HG03175 (cell line): Measurements from ENCODE around the gene SLC35E4.
"Not testable (repeated sequence)": the region's sequence is repeated elsewhere in the genome, so short reads cannot be mapped to it uniquely, and the experiment has no call there.

Experiments
- ATAC-seq: cut with Tn5 transposase; IDR thresholded peaks from one replicate; pipeline ENCODE4 v1.9.1; 2021; ENCODE audit warnings: mild to moderate bottlenecking, moderate library complexity; ENCODE audit not compliant: unreplicated experiment

Gene SLC35E4

GRCh38 chr22:30611197-30611596, 24.4 kb upstream of the SLC35E4 start:
- no peak for ATAC-seq

GRCh38 chr22:30612789-30613188, 22.8 kb upstream of the SLC35E4 start:
- no peak for ATAC-seq

GRCh38 chr22:30614268-30614667, 21.3 kb upstream of the SLC35E4 start:
- no peak for ATAC-seq

GRCh38 chr22:30614879-30615278, 20.7 kb upstream of the SLC35E4 start:
- no peak for ATAC-seq

GRCh38 chr22:30615543-30615954, 20.0 kb upstream of the SLC35E4 start:
- no peak for ATAC-seq

GRCh38 chr22:30617819-30618218, 17.8 kb upstream of the SLC35E4 start:
- no peak for ATAC-seq

GRCh38 chr22:30619909-30620308, 15.7 kb upstream of the SLC35E4 start:
- ATAC-seq: not testable (repeated sequence)

- ATAC-seq: no peak
Measured at GRCh38 chr22:30626413-30626812, 9.2 kb upstream of the SLC35E4 start.

GRCh38 chr22:30627471-30627870, 8.1 kb upstream of the SLC35E4 start:
- no peak for ATAC-seq

GRCh38 chr22:30628491-30628890, 7.1 kb upstream of the SLC35E4 start:
- ATAC-seq: no peak

- ATAC-seq: not testable (repeated sequence)
Measured at GRCh38 chr22:30631469-30631868, 4.1 kb upstream of the SLC35E4 start.

- ATAC-seq: peak; percentile 49
Measured at GRCh38 chr22:30634471-30635233, 929 bp upstream of the SLC35E4 start.

- ATAC-seq: no peak
Measured at GRCh38 chr22:30636226-30637077, 871 bp downstream of the SLC35E4 start.

GRCh38 chr22:30637701-30638114, 2.1 kb downstream of the SLC35E4 start:
- ATAC-seq: no peak

GRCh38 chr22:30640361-30640760, 4.8 kb downstream of the SLC35E4 start:
- ATAC-seq: no peak

GRCh38 chr22:30640839-30641430, 5.4 kb downstream of the SLC35E4 start:
- ATAC-seq: no peak

GRCh38 chr22:30643055-30643875, 7.7 kb downstream of the SLC35E4 start:
- ATAC-seq: no peak

GRCh38 chr22:30646518-30647160, 11.1 kb downstream of the SLC35E4 start:
- no peak for ATAC-seq

GRCh38 chr22:30647536-30647935, 12.0 kb downstream of the SLC35E4 start:
- no peak for ATAC-seq

GRCh38 chr22:30648825-30649224, 13.2 kb downstream of the SLC35E4 start:
- ATAC-seq: no peak
